Activated naive CD4-positive, alpha-beta T cell treated with anti-CD3 and anti-CD28 coated beads for 36 hours (primary cell): ENCODE results near the gene KCNJ13. TPM values are rescaled to one million over a fixed set of nuclear protein-coding genes. Genes with fewer than 3 reads are reported as not detected.

Experiments used
- total RNA-seq, 2 experiments: library from RNA; stranded (reverse); gene quantifications; one replicate each; pipeline ENCODE4 v1.2.3, GENCODE V29; 2021

KCNJ13 gene
- total RNA-seq, 2 experiments from 2014 or later: not detected

Other genes starting within 250 kb of the KCNJ13 start
- gene CHRNG, start 236.9 kb downstream of the KCNJ13 start, total RNA-seq: not detected
- 1 to 10 TPM; 7.7 to 8.3 TPM for gene TIGD1, start 226.0 kb downstream of the KCNJ13 start, total RNA-seq
- 10 to 100 TPM; 46.6 to 54.1 TPM for gene EIF4E2, start 225.9 kb downstream of the KCNJ13 start, total RNA-seq
- gene EFHD1, start 143.0 kb downstream of the KCNJ13 start, total RNA-seq: 1 to 10 TPM; 1.3 to 2.0 TPM
- gene GIGYF2, start 79.2 kb downstream of the KCNJ13 start, total RNA-seq: 10 to 100 TPM; 49.7 to 52.8 TPM
- 1 to 10 TPM in 1 of 2 experiments, under 1 TPM in 1; 0.72 to 1.1 TPM for gene SNORC, start 93.7 kb upstream of the KCNJ13 start, total RNA-seq
- gene NGEF, start 236.7 kb upstream of the KCNJ13 start, total RNA-seq: under 1 TPM in 1 of 2 experiments, not detected in 1; 0.12 TPM